Right lobe of liver (tissue), 6 donors: Measurements from ENCODE around the gene NRIP1. TPM values are rescaled to one million over a fixed set of nuclear protein-coding genes. Genes with fewer than 3 reads are reported as not detected.

Source experiments
- ATAC-seq, 4 donors: fragments of 200-7000 bp; cut with Tn5 transposase; one replicate each; pipeline ENCODE4 v1.9.1; 2020; ENCODE audit warnings: mild to moderate bottlenecking in 4 of 4, moderate library complexity in 4 of 4
- DNase-seq, 3 donors: peaks; one replicate each; pipeline ENCODE4 v3.0.0-alpha.2; 2020
- H3K27ac ChIP-seq, 3 donors: fragments of 200-600 bp; one replicate each; pipeline ENCODE4 v1.8.0; 2022
- H3K27me3 ChIP-seq, 2 donors: fragments of 200-600 bp; one replicate each; pipeline ENCODE4 v1.8.0; 2022
- H3K36me3 ChIP-seq, 4 donors: fragments of 200-600 bp; sonication (generic) in 1 of 4; one replicate each; pipeline versions ENCODE4 v1.5.1 to v1.8.0; 2017 to 2022; ENCODE audit warnings: control low read depth in 1 of 4
- H3K4me1 ChIP-seq, 4 donors: fragments of 200-600 bp; sonication (generic) in 1 of 4; one replicate each; pipeline versions ENCODE4 v1.5.1 to v1.8.0; 2017 to 2022; ENCODE audit warnings: control low read depth in 1 of 4
- H3K4me3 ChIP-seq, 3 donors: fragments of 200-600 bp; one replicate each; pipeline ENCODE4 v1.8.0; 2022
- H3K9me3 ChIP-seq, 4 donors: fragments of 200-600 bp; sonication (generic) in 1 of 4; one replicate each; pipeline versions ENCODE4 v1.5.1 to v1.8.0; 2017 to 2022; ENCODE audit warnings: control low read depth in 1 of 4
- CTCF ChIP-seq, 4 donors: fragments of 200-600 bp in 3 of 4; fragments of 450-650 bp in 1 of 4; IDR thresholded peaks; one replicate each; pipeline versions ENCODE4 v1.5.1 to v1.8.0; 2016 to 2022; ENCODE audit warnings: antibody characterized with exemption in 4 of 4, mild to moderate bottlenecking in 2 of 4
- POLR2A ChIP-seq: fragments of 450-650 bp; IDR thresholded peaks from one replicate; pipeline ENCODE4 v1.6.1; 2017; ENCODE audit warnings: antibody characterized with exemption, mild to moderate bottlenecking
- WGBS: methylation state at CpG from one replicate; pipeline ENCODE4 v1.1.6; 2018; ENCODE audit warnings: low coverage, low lambda C conversion rate; ENCODE audit not compliant: insufficient coverage; ENCODE audit errors: missing lambda C conversion rate; 5-methylcytosine and 5-hydroxymethylcytosine counted together
- intact Hi-C, 2 donors: fragments of 100-400 bp; cut with DNase I; formaldehyde crosslinking; loops; one replicate each; pipeline versions ENCODE4 v1.11.2 to v1.14.1; 2022
- total RNA-seq, 6 experiments: library from RNA; depleted of rRNA in 2 of 6; stranded (reverse); fragments of >200 nt in 2 of 6; fragmentation: NEBNext Ultra II Directional in 3 of 6; extraction: Animal tissue kit (Norgen Biotek cat#: 25700) in 3 of 6; gene quantifications; one replicate each; pipeline versions ENCODE4 v1.1.0 to v1.2.4, GENCODE V29; 2016 to 2023
- donor health status: DM: no; HTN: yes; CAD: no.
- donor health status: DM: no; HTN: no; CAD: no.
- donor health status: DM: no; HTN: no; CAD: no.
- donor health status: DM: no; HTN: yes; CAD: no.
- donor health status: DM: no; HTN: yes; CAD: no.

The NRIP1 gene
- total RNA-seq, 6 experiments from 2014 or later: 15.4 to 34.0 (median 21.5) TPM

GRCh38 chr21:15014221-15014620 lies 50.6 kb downstream of the NRIP1 start:
- Histone ChIP-seq H3K4me1 (no peaks in the 10 kb centered on the region), H3K27ac (no peak overlapping the region), H3K9me3 (no peaks in the 10 kb centered on the region), H3K27me3 (no peaks in the 10 kb centered on the region), H3K4me3 (no peak overlapping the region), H3K36me3 (no peaks in the 10 kb centered on the region)
- 68% methylated on average over 2 of the region's 2 CpGs for WGBS
- DNase-seq: no peak
- ATAC-seq: no peak
- TF ChIP-seq POLR2A (no peak), CTCF (IDR thresholded peaks at IDR 0.05) (no peak)
- intact Hi-C loops: no loop called here

DNA sequence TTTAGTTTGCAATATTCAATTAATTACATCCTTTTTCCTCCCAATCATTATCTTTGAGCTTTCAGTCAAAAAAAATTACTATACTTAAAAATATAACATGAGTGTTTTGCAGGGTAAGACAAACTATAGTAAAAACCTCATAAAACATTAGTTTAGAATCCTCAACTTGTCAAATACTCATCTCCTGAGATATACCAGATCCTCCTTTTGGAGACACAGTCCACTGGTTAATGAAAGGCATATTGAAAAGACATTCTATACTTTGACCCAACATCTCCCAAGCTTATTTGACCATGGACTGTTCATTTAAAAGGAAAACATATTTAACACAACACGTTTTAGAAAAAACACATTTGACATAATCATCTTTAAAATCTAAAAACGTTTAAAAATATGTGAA lies 52.8 kb downstream of the NRIP1 start:
- Histone ChIP-seq H3K36me3 (no peaks in the 10 kb centered on the region), H3K4me3 (no peak overlapping the region), H3K27me3 (no peaks in the 10 kb centered on the region), H3K4me1 (no peaks in the 10 kb centered on the region), H3K9me3 (no peaks in the 10 kb centered on the region), H3K27ac (no peak overlapping the region)
- DNase-seq: no peak
- ATAC-seq: no peak
- intact Hi-C loops: no loop called here
- 68% methylated on average over 2 of the region's 2 CpGs for WGBS
- no peak for TF ChIP-seq CTCF (IDR thresholded peaks at IDR 0.05)
- TF ChIP-seq POLR2A: no peak

DNA sequence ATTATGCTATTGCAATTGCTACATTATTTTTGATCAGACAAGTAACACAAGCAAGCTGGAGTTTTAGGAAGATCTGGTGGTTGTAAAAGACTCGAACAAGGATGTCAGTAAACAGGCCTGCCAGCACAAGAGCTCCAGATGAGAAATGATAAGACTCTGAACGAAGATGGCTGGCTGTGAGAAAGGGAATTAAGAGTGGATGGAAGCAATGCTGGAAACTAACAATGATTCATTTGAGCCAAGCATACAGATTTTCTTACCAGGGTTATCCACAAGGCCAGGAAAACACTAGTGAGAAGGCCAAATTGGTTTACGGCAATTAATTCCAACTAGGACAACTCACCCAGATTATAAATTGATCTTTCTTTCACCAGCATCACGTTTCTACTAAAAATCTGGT lies 54.2 kb downstream of the NRIP1 start:
- Histone ChIP-seq H3K36me3 (no peaks in the 10 kb centered on the region), H3K4me3 (no peak overlapping the region), H3K4me1 (no peaks in the 10 kb centered on the region), H3K9me3 (no peaks in the 10 kb centered on the region), H3K27me3 (no peaks in the 10 kb centered on the region), H3K27ac (no peak overlapping the region)
- 78% methylated on average over 4 of the region's 4 CpGs for WGBS
- TF ChIP-seq POLR2A: no peak
- no peak for TF ChIP-seq CTCF (IDR thresholded peaks at IDR 0.05)
- intact Hi-C loops: no loop called here
- ATAC-seq (no peak), DNase-seq (no peak)

GRCh38 chr21:15009837-15010363 lies 54.9 kb downstream of the NRIP1 start:
- intact Hi-C loops: no loop called here
- Histone ChIP-seq H3K4me1 (peaks cover 0 to 6% (median 0%) of the 10 kb centered on the region in 4 donors), H3K4me3 (no peak overlapping the region), H3K9me3 (no peaks in the 10 kb centered on the region), H3K36me3 (no peaks in the 10 kb centered on the region), H3K27me3 (no peaks in the 10 kb centered on the region), H3K27ac (no peak overlapping the region)
- ATAC-seq (no peak), DNase-seq (no peak)
- TF ChIP-seq POLR2A: no peak
- no peak for TF ChIP-seq CTCF (IDR thresholded peaks at IDR 0.05)
- WGBS: 73% methylated on average over 3 of the region's 3 CpGs
